GM21390 (cell line): ENCODE measurements around the gene TMEM238.
"Not testable (repeated sequence)": the region's sequence is repeated elsewhere in the genome, so short reads cannot be mapped to it uniquely, and the experiment has no call there.

Source experiments
- ATAC-seq: cut with Tn5 transposase; IDR thresholded peaks from one replicate; pipeline ENCODE4 v1.9.1; 2021; ENCODE audit not compliant: unreplicated experiment

The TMEM238 gene

GRCh38 chr19:55402509-55402908, 18.4 kb upstream of the TMEM238 start:
- ATAC-seq: no peak

DNA sequence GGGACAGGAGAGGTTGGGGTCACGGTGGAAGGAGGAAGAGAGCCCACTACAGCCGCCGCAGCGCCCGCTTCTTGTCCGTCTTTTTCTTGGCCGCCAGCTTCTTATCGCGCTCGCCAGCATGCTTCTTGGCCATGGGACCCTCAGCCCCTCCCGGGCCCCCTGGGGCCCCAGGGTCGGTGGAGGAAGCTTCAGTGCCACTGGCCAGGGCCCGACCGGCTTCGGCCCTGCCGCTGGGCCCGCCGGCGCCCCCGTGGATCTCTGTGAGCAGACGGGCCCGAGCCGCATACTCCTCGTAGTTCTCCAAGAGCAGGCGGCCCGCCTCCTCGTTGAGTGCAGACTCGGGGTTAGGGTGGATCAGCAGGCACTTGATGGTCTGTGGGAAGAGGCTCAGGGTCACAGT, 17.3 kb upstream of the TMEM238 start:
- ATAC-seq: not testable (repeated sequence)

- ATAC-seq: no peak
Observed at GRCh38 chr19:55400281-55401087, 16.4 kb upstream of the TMEM238 start.

DNA sequence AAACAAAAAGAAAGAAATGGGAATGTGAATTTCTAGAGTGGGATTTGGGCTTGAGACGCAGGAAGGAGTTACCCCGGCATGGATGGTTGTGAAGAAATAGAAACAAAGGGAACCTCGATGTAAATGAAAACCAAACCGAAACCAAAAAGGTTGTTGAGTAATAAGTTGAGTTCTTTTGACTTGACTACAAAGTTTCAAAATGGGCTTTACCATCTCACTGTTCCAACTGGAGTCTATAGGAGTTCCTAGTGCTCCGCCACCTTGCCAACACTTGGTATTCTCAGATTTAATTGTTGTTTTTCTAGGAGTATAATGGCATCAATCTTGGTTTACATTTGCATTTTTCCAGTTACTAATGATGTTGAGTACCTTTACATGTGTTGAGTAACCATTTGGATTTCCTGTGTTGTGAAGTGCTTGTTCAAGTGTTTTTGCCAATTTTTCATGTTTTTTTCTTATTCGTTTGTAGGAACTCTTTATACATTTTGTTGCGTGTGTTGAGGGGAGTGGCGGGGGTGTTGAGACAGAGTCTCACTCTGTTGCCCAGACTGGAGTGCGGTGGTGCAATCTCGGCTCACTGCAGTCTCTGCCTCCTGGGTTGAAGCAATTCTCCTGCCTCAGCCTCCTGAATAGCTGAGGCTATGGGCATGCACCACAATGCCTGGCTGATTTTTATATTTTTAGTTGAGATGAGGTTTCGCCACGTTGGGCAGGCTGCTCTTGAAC, 14.3 kb upstream of the TMEM238 start:
- no peak for ATAC-seq

DNA sequence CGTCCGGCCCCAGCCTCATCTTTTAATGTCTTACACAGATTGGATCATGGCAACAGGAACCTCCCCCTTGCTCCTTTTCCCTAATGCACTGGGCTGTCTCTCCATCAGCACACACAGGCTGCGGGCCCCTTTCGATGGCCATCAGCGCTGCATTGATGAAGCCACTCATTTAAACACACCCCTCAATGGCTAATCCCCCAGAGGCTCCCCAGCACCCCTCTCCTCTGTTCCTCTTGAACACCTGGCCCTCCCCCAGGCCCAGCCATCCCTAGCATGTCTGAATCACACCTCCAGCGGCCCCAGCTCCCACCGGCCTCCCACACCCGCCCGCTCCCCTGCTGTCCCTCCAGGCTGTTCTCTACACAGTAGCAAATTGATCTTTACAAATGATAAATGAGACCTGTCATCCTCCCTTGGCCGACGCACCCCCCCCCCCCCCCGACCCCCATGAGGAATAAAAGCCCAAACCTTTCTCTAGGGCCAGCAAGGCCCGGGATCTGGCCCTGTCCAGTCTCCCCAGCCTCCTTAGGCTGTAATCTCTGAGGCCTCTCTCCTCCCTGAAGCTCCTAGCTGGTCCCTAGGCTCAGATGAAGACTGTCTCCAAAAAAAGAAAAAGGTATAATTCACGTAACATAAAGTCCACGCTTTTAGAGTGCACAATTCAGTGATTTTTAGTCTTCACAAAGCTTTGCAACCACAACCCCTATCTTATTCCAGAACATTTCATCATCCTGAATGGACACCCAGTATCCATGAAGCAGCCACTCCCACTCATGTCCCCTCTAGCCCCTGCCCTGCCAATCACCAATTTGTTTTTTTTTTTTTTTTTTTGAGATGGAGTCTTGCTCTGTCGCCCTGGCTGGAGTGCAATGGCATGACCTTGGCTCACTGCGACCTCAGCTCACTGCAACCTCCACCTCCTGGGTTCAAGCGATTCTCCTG, 9.0 kb upstream of the TMEM238 start:
- no peak for ATAC-seq

DNA sequence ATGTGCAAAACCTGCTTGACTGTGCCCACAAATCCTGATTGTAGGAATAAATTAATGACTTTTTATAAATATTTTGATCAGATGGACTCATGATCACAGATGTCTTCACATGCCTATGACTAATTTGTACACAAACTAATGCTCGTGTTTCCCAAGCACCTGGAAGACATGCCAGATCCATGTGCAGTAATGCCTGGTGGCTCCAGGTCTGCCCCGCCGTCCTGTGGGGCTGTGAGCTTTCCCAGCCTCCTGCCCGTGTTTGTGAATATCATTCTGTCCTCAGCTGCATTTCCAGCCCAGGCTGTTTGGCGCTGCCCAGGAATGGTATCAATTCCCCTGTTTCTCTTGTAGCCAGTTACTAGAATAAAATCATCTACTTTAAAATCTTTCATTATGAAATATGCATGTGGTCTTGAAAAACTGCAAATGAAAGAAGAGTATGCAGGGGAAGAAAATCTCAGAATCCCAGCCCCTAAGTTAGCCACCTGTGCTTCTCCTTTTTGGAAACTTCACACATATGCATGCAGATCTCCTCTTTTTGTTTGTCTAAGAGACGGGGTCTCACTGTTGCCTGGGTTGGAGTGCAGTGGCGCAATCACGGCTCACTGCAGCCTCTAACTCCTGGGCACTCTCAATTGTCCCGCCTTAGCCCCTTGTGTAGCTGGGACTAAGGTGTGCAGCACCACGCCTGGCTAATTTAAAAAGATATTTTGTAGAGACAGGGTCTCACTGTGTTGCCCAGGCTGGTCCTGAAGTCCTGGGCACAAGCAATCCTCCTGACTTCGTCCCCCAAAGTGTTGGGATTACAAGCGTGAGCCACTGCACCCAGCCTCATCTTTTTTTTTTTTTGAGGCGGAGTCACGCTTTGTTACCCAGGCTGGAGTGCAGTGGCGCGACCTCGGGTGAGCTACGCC, 7.9 kb upstream of the TMEM238 start:
- no peak for ATAC-seq

DNA sequence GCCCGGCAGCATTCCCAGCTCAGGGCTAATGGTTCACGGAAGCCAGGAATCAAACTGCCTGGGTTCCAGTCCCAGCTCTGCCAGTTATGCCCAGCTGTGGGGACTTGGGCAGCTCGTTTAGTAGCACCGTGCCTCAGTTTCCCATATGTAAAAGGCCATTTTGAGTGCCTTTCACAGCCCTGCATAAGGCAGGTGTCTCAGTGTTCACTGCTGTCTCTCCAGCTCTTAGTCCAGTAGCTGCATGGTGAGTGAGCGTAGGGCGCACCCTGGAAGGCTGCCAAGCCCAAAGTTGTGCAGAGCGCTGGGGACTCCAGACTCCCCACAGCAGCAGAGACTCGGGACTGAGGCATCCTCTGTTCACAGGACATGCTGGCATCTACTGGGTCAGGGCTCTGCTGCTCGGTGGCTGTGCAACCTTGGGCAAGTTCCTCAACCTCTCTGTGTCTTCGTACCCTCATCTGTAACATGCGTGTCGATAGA, 7.1 kb upstream of the TMEM238 start:
- no peak for ATAC-seq

DNA sequence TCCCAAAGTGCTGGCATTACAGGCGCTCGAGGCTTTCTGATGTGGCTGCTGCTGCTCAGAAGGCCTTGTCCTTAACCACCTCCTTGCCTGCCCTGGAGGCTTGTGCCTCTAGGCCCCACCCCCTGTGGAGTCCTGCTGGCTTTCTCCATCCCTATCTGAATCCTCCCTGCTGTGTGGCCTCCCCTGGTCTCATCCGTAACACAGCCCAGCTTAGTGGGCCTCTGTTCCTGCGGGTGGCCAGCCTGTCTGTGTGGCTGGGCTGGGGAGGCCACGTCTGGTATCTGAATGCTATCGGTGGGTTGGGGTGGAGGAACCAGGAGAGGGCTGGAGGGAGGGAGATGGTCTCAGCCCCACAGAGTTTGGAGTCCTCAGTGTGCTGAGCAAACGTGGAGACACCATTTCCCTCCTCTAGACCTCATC, 6.4 kb upstream of the TMEM238 start:
- ATAC-seq: no peak

DNA sequence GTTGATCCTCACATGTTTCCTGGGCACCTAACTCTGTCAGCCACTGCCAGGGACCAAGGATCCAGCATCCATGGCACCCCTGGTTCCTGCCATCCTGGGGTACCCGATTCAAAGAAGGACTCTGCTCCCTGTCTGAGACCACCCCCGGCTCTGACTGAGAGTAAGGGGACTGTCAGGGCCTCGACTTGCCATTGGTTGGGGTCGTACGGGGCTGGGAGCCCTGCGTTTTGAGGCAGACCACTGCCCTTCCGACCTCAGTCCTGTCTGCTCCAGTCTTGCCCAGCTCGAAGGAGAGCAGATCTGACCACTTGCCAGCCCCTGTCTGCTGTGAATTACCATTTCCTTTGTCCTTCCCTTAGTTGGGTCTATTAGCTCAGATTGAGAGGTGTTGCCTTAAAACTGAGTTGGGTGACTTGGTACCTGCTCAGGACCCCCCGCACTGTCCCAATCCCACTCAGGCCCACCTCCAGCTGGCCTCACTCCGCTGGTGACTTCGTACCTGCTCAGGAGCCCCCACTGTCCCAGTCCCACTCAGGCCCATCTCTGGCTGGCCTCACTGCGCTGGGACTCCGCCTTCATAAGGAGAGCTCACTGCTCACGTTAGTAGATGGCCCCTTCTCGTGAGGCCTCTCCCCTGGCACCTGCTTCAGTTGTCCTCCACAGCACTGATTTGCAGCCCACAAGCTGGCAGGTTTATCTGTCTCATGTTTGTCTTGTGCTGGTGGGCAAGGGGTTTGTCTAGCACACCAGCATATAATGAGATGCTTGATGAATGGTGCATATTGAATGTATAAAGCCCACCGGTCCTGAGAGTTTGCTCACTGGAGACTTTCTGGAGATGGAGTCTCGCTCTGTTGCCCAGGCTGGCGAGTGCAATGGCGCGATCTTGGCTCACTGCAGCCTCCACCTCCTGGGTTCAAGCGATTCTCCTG, 5.6 kb upstream of the TMEM238 start:
- ATAC-seq: no peak

- ATAC-seq: no peak
Observed at GRCh38 chr19:55387736-55388497, 3.8 kb upstream of the TMEM238 start.

DNA sequence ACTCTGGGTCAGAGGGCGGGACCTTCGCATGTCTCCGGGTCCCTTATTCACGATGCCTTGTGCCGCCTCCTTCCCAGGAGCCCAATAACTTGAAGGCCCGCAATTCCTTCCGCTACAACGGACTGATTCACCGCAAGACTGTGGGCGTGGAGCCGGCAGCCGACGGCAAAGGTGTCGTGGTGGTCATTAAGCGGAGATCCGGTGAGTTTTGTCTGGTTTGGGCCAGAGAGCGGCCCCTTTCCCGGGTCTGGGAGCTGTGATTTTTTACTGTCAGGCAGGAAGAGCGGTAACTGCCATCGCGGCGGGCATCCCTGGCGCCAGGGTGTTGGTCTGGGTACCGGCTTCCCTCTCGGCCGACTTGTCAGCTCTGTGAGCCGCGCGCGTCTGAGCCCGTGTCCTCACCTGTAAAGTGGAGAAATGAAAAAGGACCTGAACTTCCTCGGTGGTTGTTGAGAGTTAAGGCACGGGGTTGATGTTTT, 2.4 kb upstream of the TMEM238 start:
- no peak for ATAC-seq

GRCh38 chr19:55385724-55386492, 1.8 kb upstream of the TMEM238 start, which contains the start of gene RPL28:
Gene RPL28, plus strand, starts transcription at chr19:55385932. Its CDS starts 426 bp downstream, at chr19:55386358.
- peak; percentile 55 for ATAC-seq

DNA sequence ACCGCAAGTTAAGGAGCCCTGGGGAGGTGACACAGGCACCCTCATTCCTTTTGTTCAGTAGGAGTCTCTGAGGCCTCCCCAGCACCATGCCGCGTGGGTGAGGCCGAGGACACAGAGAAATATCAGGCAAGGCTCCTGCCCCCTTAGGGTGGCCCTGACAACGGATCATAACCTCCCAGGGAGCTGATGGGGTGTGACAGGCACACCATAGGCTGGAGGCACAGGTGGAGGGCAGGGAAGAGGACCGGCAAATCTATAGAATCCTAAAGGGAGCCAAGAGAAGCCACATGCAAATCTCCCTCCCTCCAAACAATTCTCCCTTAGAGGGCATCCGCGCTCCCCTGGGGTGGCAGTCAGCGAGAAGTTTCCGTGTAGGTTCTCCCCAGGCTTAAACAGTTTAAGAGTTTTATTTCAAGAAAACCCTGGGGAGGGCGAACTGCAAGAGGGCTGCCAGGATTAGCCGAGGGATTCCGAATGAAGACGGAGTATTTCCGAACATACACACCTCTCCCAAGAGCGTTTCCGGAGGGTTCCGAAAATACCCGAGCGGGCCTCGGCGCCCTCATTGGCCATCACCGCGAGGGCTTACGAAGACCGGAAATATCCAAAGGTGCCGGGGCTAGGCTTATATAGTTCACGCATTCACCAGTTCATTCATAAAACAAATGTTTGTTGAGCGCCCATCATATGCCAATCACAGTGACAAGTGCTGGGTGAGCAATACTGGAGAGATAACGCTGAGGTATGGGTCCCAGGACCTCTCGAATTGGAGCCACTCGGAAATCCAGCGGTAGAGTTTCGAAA, 1.0 kb upstream of the TMEM238 start:
- peak; percentile 49 for ATAC-seq

- ATAC-seq: no peak
Observed at GRCh38 chr19:55383279-55384130, 587 bp downstream of the TMEM238 start.

DNA sequence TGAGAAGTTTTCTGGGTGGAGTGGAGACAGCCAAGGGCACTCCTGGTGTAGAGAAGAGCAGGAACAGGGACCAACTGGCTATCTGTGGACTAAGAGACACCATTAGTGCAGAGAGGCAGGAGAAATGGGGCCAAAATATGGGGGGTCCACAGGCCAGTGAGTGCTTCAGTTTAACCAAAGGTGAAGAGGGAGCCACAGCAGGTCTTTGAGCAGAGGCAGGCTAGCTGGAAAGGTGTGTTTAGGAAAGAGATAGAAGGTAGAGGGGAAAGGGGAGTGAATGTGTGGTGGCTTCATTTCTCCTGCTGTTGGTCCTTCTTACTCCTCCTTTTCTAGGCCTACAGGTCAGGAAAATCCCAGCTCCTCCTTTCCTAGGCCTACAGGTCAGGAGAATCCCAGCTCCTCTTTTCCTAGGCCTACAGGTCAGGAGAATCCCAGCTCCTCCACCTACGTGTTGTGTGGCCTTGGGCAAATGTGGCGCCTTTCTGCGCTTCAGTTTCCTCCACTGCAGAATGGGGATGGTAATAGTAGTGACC, 1.5 kb downstream of the TMEM238 start:
- ATAC-seq: no peak
